Lower lobe of right lung (tissue), 2 donors: ENCODE data around the gene DBR1. TPM values are rescaled to one million over a fixed set of nuclear protein-coding genes. Genes with fewer than 3 reads are reported as not detected.
"Not testable (repeated sequence)": the region's sequence is repeated elsewhere in the genome, so short reads cannot be mapped to it uniquely, and the experiment has no call there.

Experiments used
- ATAC-seq, 2 donors: fragments of 200-7000 bp; cut with Tn5 transposase; one replicate each; pipeline ENCODE4 v1.9.1; 2020 to 2022; ENCODE audit warnings: mild to moderate bottlenecking in 2 of 2, moderate library complexity in 2 of 2
- DNase-seq: peaks from one replicate; pipeline ENCODE4 v3.0.0-alpha.2; 2020
- H3K27ac ChIP-seq: fragments of 200-600 bp; one replicate; pipeline ENCODE4 v1.8.0; 2022
- H3K27me3 ChIP-seq: fragments of 200-600 bp; one replicate; pipeline ENCODE4 v1.8.0; 2022; ENCODE audit warnings: low read depth
- H3K36me3 ChIP-seq: fragments of 200-600 bp; one replicate; pipeline ENCODE4 v1.8.0; 2022; ENCODE audit warnings: mild to moderate bottlenecking
- H3K4me1 ChIP-seq: fragments of 200-600 bp; one replicate; pipeline ENCODE4 v1.8.0; 2022
- H3K4me3 ChIP-seq: fragments of 200-600 bp; one replicate; pipeline ENCODE4 v1.8.0; 2022; ENCODE audit warnings: mild to moderate bottlenecking
- H3K9me3 ChIP-seq: fragments of 200-600 bp; one replicate; pipeline ENCODE4 v1.8.0; 2022
- CTCF ChIP-seq: fragments of 200-600 bp; IDR thresholded peaks from one replicate; pipeline ENCODE4 v1.8.0; 2022; ENCODE audit warnings: antibody characterized with exemption, mild to moderate bottlenecking
- intact Hi-C: fragments of 100-400 bp; cut with DNase I; formaldehyde crosslinking; loops from one replicate; pipeline ENCODE4 v1.11.0; 2022
- total RNA-seq: library from RNA; stranded (reverse); fragmentation: NEBNext Ultra II Directional; extraction: Animal tissue kit (Norgen Biotek cat#: 25700); gene quantifications from one replicate; pipeline ENCODE4 v1.2.1, GENCODE V29; 2021
- donor health status: DM: no; HTN: yes; CAD: no; lungs with severe emphysema.

DBR1 gene
- total RNA-seq, 1 donor from 2014 or later, result 17.5 TPM

- no peak overlapping the region for H3K27ac ChIP-seq
- H3K4me3 ChIP-seq, result no peak overlapping the region
- H3K9me3 ChIP-seq, result no peaks in the 10 kb centered on the region
- H3K36me3 ChIP-seq, result peaks cover 50% of the 10 kb centered on the region
- H3K4me1 ChIP-seq, result peaks cover 22% of the 10 kb centered on the region
- intact Hi-C loops, result no loop called here
- DNase-seq (no peak), ATAC-seq (no peak)
- H3K27me3 ChIP-seq, result no peaks in the 10 kb centered on the region
- no peak for TF ChIP-seq CTCF
Measured at GRCh38 chr3:138172625-138173024, 2.1 kb downstream of the DBR1 start.

- ATAC-seq (no peak), DNase-seq (no peak)
- no peak overlapping the region for H3K27ac ChIP-seq
- H3K4me3 ChIP-seq, result no peak overlapping the region
- H3K9me3 ChIP-seq, result no peaks in the 10 kb centered on the region
- peaks cover 93% of the 10 kb centered on the region for H3K36me3 ChIP-seq
- H3K27me3 ChIP-seq, result no peaks in the 10 kb centered on the region
- no peak for TF ChIP-seq CTCF
- no peaks in the 10 kb centered on the region for H3K4me1 ChIP-seq
- intact Hi-C loops, result no loop called here
Measured at GRCh38 chr3:138165061-138165460, 9.7 kb downstream of the DBR1 start.

- no peak for DNase-seq
- intact Hi-C loops, result no loop called here
- H3K4me1 ChIP-seq, result no peaks in the 10 kb centered on the region
- H3K9me3 ChIP-seq, result no peaks in the 10 kb centered on the region
- ATAC-seq, result no peak
- no peaks in the 10 kb centered on the region for H3K27me3 ChIP-seq
- no peak for TF ChIP-seq CTCF
- no peak overlapping the region for H3K27ac ChIP-seq
- peaks cover 27% of the 10 kb centered on the region for H3K36me3 ChIP-seq
- H3K4me3 ChIP-seq, result no peak overlapping the region
Measured at GRCh38 chr3:138157743-138158142, 17.0 kb downstream of the DBR1 start.

GRCh38 chr3:138154534-138154933 lies 20.2 kb downstream of the DBR1 start:
- DNase-seq, result no peak
- intact Hi-C loops, result no loop called here
- Histone ChIP-seq H3K4me3 (no peak overlapping the region), H3K9me3 (no peaks in the 10 kb centered on the region), H3K4me1 (no peaks in the 10 kb centered on the region), H3K27me3 (no peaks in the 10 kb centered on the region), H3K27ac (no peak overlapping the region), H3K36me3 (no peaks in the 10 kb centered on the region)
- ATAC-seq, result no peak
- no peak for TF ChIP-seq CTCF

- H3K9me3 ChIP-seq, result no peaks in the 10 kb centered on the region
- DNase-seq, result no peak
Measured at GRCh38 chr3:138148503-138148902, 26.2 kb downstream of the DBR1 start.

GRCh38 chr3:138142181-138142580 lies 32.5 kb downstream of the DBR1 start:
- H3K27me3 ChIP-seq, H3K4me3 ChIP-seq, H3K36me3 ChIP-seq, intact Hi-C loops, H3K27ac ChIP-seq, ATAC-seq, H3K4me1 ChIP-seq, DNase-seq, H3K9me3 ChIP-seq: not testable (repeated sequence)

More at GRCh38 chr3:138148503-138148902, 26.2 kb downstream of the DBR1 start:
- intact Hi-C loops, result no loop called here
- H3K36me3 ChIP-seq, result no peaks in the 10 kb centered on the region
- TF ChIP-seq CTCF, result no peak
- H3K27me3 ChIP-seq, result no peaks in the 10 kb centered on the region
- H3K4me1 ChIP-seq, result no peaks in the 10 kb centered on the region
- no peak overlapping the region for H3K27ac ChIP-seq
- ATAC-seq, result no peak
- no peak overlapping the region for H3K4me3 ChIP-seq
